K562 (cell line): ENCODE results near the gene RSBN1L. TPM values are rescaled to one million over a fixed set of nuclear protein-coding genes. Genes with fewer than 3 reads are reported as not detected.

ENCODE experiments used
- ATAC-seq: fragments of 200-7000 bp; cut with Tn5 transposase; 3 replicates; pipeline ENCODE4 v1.9.1; 2020; ENCODE audit warnings: moderate library complexity
- BruUV-seq: library from RNA; stranded (reverse); fragments of 400-500 nt; replicated peaks from 2 replicates; lab custom pipeline; 2021; lab: Mats Ljungman, UMichigan
- CTCF ChIA-PET: fragments of 300-600 bp; formaldehyde crosslinking; extraction: SDS; loops from one replicate; lab custom pipeline; 2021; ENCODE audit warnings: low intra/inter-chr PET ratio; lab: Yijun Ruan, JAX
- POLR2A ChIA-PET: fragments of 300-600, 350-650 bp; sonication (Branson Sonifier 250); formaldehyde crosslinking; extraction: SDS; loops from one replicate; lab custom pipeline; 2021; ENCODE audit warnings: antibody characterized with exemption, inconsistent platforms; lab: Yijun Ruan, JAX
- DNase-seq, 4 experiments: peaks; one replicate each; pipeline versions ENCODE4 v3.0.0 to v3.0.0-alpha.2; 2011 to 2018; ENCODE audit warnings: low spot score in 3 of 4, mixed read lengths in 3 of 4; ENCODE audit errors: extremely low read depth in 1 of 4
- FAIRE-seq: peaks from 2 replicates; lab custom pipeline; 2011; peaks lifted over from hg19 to GRCh38; lab: Jason Lieb, UNC
- H2AFZ ChIP-seq: 2 replicates; pipeline ENCODE4 v1.6.0; 2011; ENCODE audit warnings: low read depth, low read length, control low read depth, inconsistent platforms
- H3K27ac ChIP-seq: fragments of 200-600 bp; 3 replicates; pipeline ENCODE4 v1.8.0; 2011; ENCODE audit warnings: low read depth, mild to moderate bottlenecking, control low read depth, inconsistent platforms, low read length, moderate library complexity, mixed read lengths; ENCODE audit errors: extremely low read depth
- H3K27me3 ChIP-seq, 2 experiments: fragments of 300-600 bp in 1 of 2; 2 replicates in 1 of 2; 3 replicates in 1 of 2; pipeline versions ENCODE4 v1.6.0 to v1.8.0; 2011; ENCODE audit warnings: inconsistent platforms in 2 of 2, low read length in 2 of 2, mild to moderate bottlenecking in 1 of 2, mixed read lengths in 1 of 2, moderate library complexity in 1 of 2; ENCODE audit not compliant: control insufficient read depth in 2 of 2, insufficient read depth in 2 of 2
- H3K36me3 ChIP-seq: fragments of 300-600 bp; 3 replicates; pipeline ENCODE4 v1.8.0; 2011; ENCODE audit warnings: mild to moderate bottlenecking, low read length, inconsistent platforms; ENCODE audit not compliant: control insufficient read depth, insufficient read depth
- H3K4me1 ChIP-seq, 2 experiments: fragments of 200-600 bp in 1 of 2; replicated peaks in 1 of 2; 2 replicates in 1 of 2; 3 replicates in 1 of 2; pipeline versions ENCODE4 v1.5.1 to v1.8.0; 2011; ENCODE audit warnings: inconsistent platforms in 2 of 2, low read length in 2 of 2, mild to moderate bottlenecking in 1 of 2, mixed read lengths in 1 of 2, moderate library complexity in 1 of 2; ENCODE audit not compliant: control insufficient read depth in 2 of 2, insufficient read depth in 2 of 2
- H3K4me2 ChIP-seq: 2 replicates; pipeline ENCODE4 v1.6.1; 2011; ENCODE audit warnings: low read length, control low read depth, inconsistent platforms, mixed read lengths; ENCODE audit not compliant: insufficient read depth
- H3K4me3 ChIP-seq: fragments of 200-600 bp; sonication (generic), shearing (Covaris generic); 2 replicates; pipeline ENCODE4 v1.5.1; 2016; ENCODE audit warnings: control low read depth, inconsistent platforms
- H3K79me2 ChIP-seq: fragments of 200-600 bp; 3 replicates; pipeline ENCODE4 v1.8.0; 2011; ENCODE audit warnings: low read length, inconsistent platforms; ENCODE audit not compliant: control insufficient read depth, insufficient read depth
- H3K9ac ChIP-seq, 2 experiments: 2 replicates each; pipeline versions ENCODE4 v1.6.0 to v1.6.1; 2011; ENCODE audit warnings: low read depth in 2 of 2, low read length in 2 of 2, control low read depth in 1 of 2, inconsistent platforms in 1 of 2, mild to moderate bottlenecking in 1 of 2, mixed read lengths in 1 of 2; ENCODE audit not compliant: insufficient read depth in 1 of 2
- H3K9me1 ChIP-seq: one replicate; pipeline ENCODE4 v1.6.0; 2011; ENCODE audit warnings: inconsistent platforms, mild to moderate bottlenecking, low read length, moderate library complexity; ENCODE audit not compliant: control insufficient read depth, insufficient read depth
- H3K9me3 ChIP-seq: replicated peaks from 2 replicates; pipeline ENCODE4 v1.5.1; 2011; ENCODE audit warnings: low read depth, low read length, inconsistent platforms; ENCODE audit not compliant: control insufficient read depth, insufficient read depth
- H4K20me1 ChIP-seq: replicated peaks from 2 replicates; pipeline ENCODE4 v1.6.1; 2011; ENCODE audit warnings: low read length, inconsistent platforms, mixed read lengths; ENCODE audit not compliant: control insufficient read depth, insufficient read depth
- HOMEZ ChIP-seq: fragments of 250-450 bp; sonication (Bioruptor Pico); IDR thresholded peaks from 2 replicates; pipeline ENCODE4 v1.4.0; 2020; ENCODE audit warnings: mild to moderate bottlenecking, moderate library complexity
- PKNOX1 ChIP-seq: fragments of 450-650 bp; IDR thresholded peaks from 2 replicates; pipeline ENCODE4 v1.6.1; 2016
- WGBS: fragments of 100-300 bp; shearing (Covaris generic); methylation state at CpG from one replicate; pipeline ENCODE4 v1.1.6; 2016; ENCODE audit warnings: low coverage, mixed read lengths; ENCODE audit not compliant: insufficient coverage; ENCODE audit errors: missing lambda C conversion rate; 5-methylcytosine and 5-hydroxymethylcytosine counted together
- in situ Hi-C: fragments of 300-500 bp; cut with MboI; formaldehyde crosslinking; loops from 4 replicates; pipeline ENCODE4 v1.15.0; 2018; ENCODE audit warnings: inconsistent platforms, mixed read lengths
- intact Hi-C: fragments of 100-400 bp; cut with micrococcal nuclease; formaldehyde crosslinking; loops from 2 replicates; pipeline ENCODE4 v1.14.2; 2022
- polyA plus RNA-seq, 8 experiments: library from polyadenylated mRNA; depleted of rRNA in 4 of 8; stranded (reverse) in 5 of 8; unstranded in 3 of 8; fragments of >200 nt; fragmentation: Nextera tagmentation in 2 of 8; fragmentation: Illumina TruSeq in 1 of 8; extraction: Ambion mirVana in 2 of 8; extraction: Trizol in 1 of 8; gene quantifications; 2 replicates each; pipeline versions ENCODE4 v1.2.1 to v1.2.3, GENCODE V29; 2011 to 2014; ENCODE audit warnings: inconsistent platforms in 1 of 8, missing spikeins in 1 of 8
- total RNA-seq, 7 experiments: library from RNA; depleted of rRNA in 6 of 7; stranded (reverse); fragments of >200 nt in 6 of 7; fragmentation: Illumina TruSeq in 2 of 7; extraction: Trizol in 2 of 7; gene quantifications; 2 replicates each; pipeline versions ENCODE4 v1.2.1 to v1.2.3, GENCODE V29; 2011 to 2021; ENCODE audit warnings: low replicate concordance in 1 of 7

Gene RSBN1L
- total and polyA plus RNA-seq, 9 of the 15 experiments (the other 6 are each of a cell fraction or from before 2014, with no cell fraction given) = 6.2 to 35.2 (median 20.1) TPM

GRCh38 chr7:77746164-77746823 lies 50.0 kb downstream of the RSBN1L start:
- no peak overlapping the region for H3K4me3 ChIP-seq
- 87% methylated on average over 6 of the region's 6 CpGs for WGBS
- no TSS peak for BruUV-seq
- no peak overlapping the region for H3K27ac ChIP-seq
- no peak for TF ChIP-seq HOMEZ (CRISPR knock-in tag)
- TF ChIP-seq PKNOX1 = 0 out of 2 replicates have a peak, but pooled peaks have one; percentile 9
- H3K27me3 ChIP-seq = no peaks in the 10 kb centered on the region
- no peak for FAIRE-seq
- in situ Hi-C loops = no loop called here
- no peak overlapping the region for H3K4me2 ChIP-seq
- CTCF ChIA-PET = no interaction called here
- H3K4me1 ChIP-seq = peaks cover 0 to under 1% of the 10 kb centered on the region in 2 experiments; a peak in 1 of 5 replicates
- intact Hi-C loops = no loop called here
- no peaks in the 10 kb centered on the region for H3K9me1 ChIP-seq
- H3K79me2 ChIP-seq = 0 out of 3 replicates have a peak, but pooled peaks cover 13% of the 10 kb centered on the region
- POLR2A ChIA-PET = interaction anchor here (0.6 to 1.0 kb wide), 2 partner anchors 18 to 50 kb away, joined by 3 read pairs; no protein-coding TSS in a partner anchor
- no peak overlapping the region for H2AFZ ChIP-seq
- no peaks in the 10 kb centered on the region for H3K9me3 ChIP-seq
- no peak overlapping the region for H3K9ac ChIP-seq
- no peak for ATAC-seq
- no peaks in the 10 kb centered on the region; the same call in 1 of the 2 replicates for H4K20me1 ChIP-seq
- peaks cover 23% of the 10 kb centered on the region; the same call in 2 of the 3 replicates for H3K36me3 ChIP-seq
- DNase-seq = no peak
